ENCODE measurements around the gene STN1. TPM values are rescaled to one million over a fixed set of nuclear protein-coding genes. Genes with fewer than 3 reads are reported as not detected.

STN1 gene
- total RNA-seq, 1 experiment from 2014 or later, result 74.7 TPM

GRCh38 chr10:103861505-103861904, 56.5 kb downstream of the STN1 start:
- Histone ChIP-seq H4K20me1 (ENCODE audit: insufficient read depth) (no peaks in the 10 kb centered on the region), H3K4me2 (ENCODE audit: low read length) (no peak overlapping the region), H2AFZ (ENCODE audit: low read depth, low read length, poor library complexity, severe bottlenecking) (no peak overlapping the region), H3K4me1 (ENCODE audit: control insufficient read depth in 1 of 2, insufficient read depth in 2 of 2, low read length in 2 of 2) (peaks cover 0 to 5% of the 10 kb centered on the region in 2 experiments; a peak in 1 of 4 replicates), H3K9me3 (ENCODE audit: control insufficient read depth in 1 of 2, insufficient read depth in 1 of 2, low read depth in 1 of 2, low read length in 2 of 2) (peaks cover 11% of the 10 kb centered on the region in 2 experiments; a peak in 3 of 4 replicates), H3K27ac (ENCODE audit: low read depth, low read length) (no peak overlapping the region), H3K9me2 (ENCODE audit: insufficient read depth) (no peaks in the 10 kb centered on the region), H3K27me3 (ENCODE audit: insufficient read depth, low read length) (no peaks in the 10 kb centered on the region), H3K9ac (ENCODE audit: low read length) (no peak overlapping the region), H3K79me2 (ENCODE audit: insufficient read depth, low read length) (no peaks in the 10 kb centered on the region), H3K4me3 (replicated peaks in 1 of 2; ENCODE audit: low read depth in 1 of 2, low read length in 2 of 2) (no peak overlapping the region), H3K36me3 (ENCODE audit: control insufficient read depth in 1 of 2, insufficient read depth in 2 of 2, low read length in 2 of 2) (no peaks in the 10 kb centered on the region)
- POLR2A ChIA-PET, result no interaction called here
- BruUV-seq (replicated peaks), result no TSS peak
- CTCF ChIA-PET, result interaction anchor here (0.6 to 1.8 kb wide), 3 partner anchors 11 to 151 kb away, joined by 3 to 9 read pairs (median 3); no protein-coding TSS in a partner anchor
- ATAC-seq, result no peak
- intact Hi-C loops (cut with micrococcal nuclease), result no loop called here
- RAD21 ChIA-PET (ENCODE audit: low non-redundant PET in 1 of 2, low total read pairs in 2 of 2, uncharacterized antibody in 2 of 2, unreplicated experiment in 2 of 2), result interaction anchor here in 1 of 2 experiments (0.7 kb wide), 1 partner anchor 109 kb away, joined by 7 read pairs; no protein-coding TSS in a partner anchor
- no peak for DNase-seq (ENCODE audit: low read depth, low spot score)
- TF ChIP-seq CEBPB (IDR thresholded peaks at IDR 0.05; ENCODE audit: low read depth), result peak; percentile 46; the same call in 1 of the 2 replicates
- TF ChIP-seq POLR2A (IDR thresholded peaks at IDR 0.05; ENCODE audit: borderline replicate concordance, extremely low read depth, insufficient read depth, insufficient read length), result no peak
- no peak for TF ChIP-seq ZNF274 (IDR thresholded peaks at IDR 0.05; ENCODE audit: low read depth, low read length)
- TF ChIP-seq SIN3A (IDR thresholded peaks at IDR 0.05; ENCODE audit: low read depth), result no peak
- no peak for TF ChIP-seq RAD21 (IDR thresholded peaks at IDR 0.05; ENCODE audit: low read depth)
- TF ChIP-seq JUND (IDR thresholded peaks at IDR 0.05), result peak; percentile 32; the same call in 1 of the 2 replicates
- TF ChIP-seq ZFX (IDR thresholded peaks at IDR 0.05), result no peak
- TF ChIP-seq YY1 (IDR thresholded peaks at IDR 0.05; ENCODE audit: extremely low read depth, insufficient replicate concordance, low read depth, low read length), result no peak
- TF ChIP-seq, protein P1, sequence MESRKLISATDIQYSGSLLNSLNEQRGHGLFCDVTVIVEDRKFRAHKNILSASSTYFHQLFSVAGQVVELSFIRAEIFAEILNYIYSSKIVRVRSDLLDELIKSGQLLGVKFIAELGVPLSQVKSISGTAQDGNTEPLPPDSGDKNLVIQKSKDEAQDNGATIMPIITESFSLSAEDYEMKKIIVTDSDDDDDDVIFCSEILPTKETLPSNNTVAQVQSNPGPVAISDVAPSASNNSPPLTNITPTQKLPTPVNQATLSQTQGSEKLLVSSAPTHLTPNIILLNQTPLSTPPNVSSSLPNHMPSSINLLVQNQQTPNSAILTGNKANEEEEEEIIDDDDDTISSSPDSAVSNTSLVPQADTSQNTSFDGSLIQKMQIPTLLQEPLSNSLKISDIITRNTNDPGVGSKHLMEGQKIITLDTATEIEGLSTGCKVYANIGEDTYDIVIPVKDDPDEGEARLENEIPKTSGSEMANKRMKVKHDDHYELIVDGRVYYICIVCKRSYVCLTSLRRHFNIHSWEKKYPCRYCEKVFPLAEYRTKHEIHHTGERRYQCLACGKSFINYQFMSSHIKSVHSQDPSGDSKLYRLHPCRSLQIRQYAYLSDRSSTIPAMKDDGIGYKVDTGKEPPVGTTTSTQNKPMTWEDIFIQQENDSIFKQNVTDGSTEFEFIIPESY (IDR thresholded peaks at IDR 0.05; ENCODE audit: extremely low read depth, insufficient replicate concordance, low read length), result no peak
- no peak for TF ChIP-seq EZH2phosphoT487 (IDR thresholded peaks at IDR 0.05; ENCODE audit: borderline replicate concordance)
- peak; percentile 44 for TF ChIP-seq FOSL1 (IDR thresholded peaks at IDR 0.05; ENCODE audit: low read depth)
- no peak for TF ChIP-seq CTCF (IDR thresholded peaks at IDR 0.05 in 2 of 3, conservative IDR thresholded peaks at IDR 0.05 in 1 of 3; ENCODE audit: borderline replicate concordance in 1 of 3, insufficient read depth in 1 of 3, low read depth in 2 of 3, low read length in 2 of 3)
- TF ChIP-seq TCF7L2 (IDR thresholded peaks at IDR 0.05; ENCODE audit: borderline replicate concordance, extremely low read depth, insufficient read depth, insufficient read length), result no peak
- peak; percentile 18; the same call in 1 of the 2 replicates for TF ChIP-seq SP1 (IDR thresholded peaks at IDR 0.05; ENCODE audit: low read depth)
- TF ChIP-seq EZH2 (IDR thresholded peaks at IDR 0.05), result no peak
- no peak for TF ChIP-seq POLR2AphosphoS5 (IDR thresholded peaks at IDR 0.05; ENCODE audit: low read depth, low read length)
- TF ChIP-seq MAX (IDR thresholded peaks at IDR 0.05), result no peak
- TF ChIP-seq SRF (IDR thresholded peaks at IDR 0.05; ENCODE audit: low read depth), result no peak
- no peak for TF ChIP-seq EGR1 (IDR thresholded peaks at IDR 0.05; ENCODE audit: low read depth)
- no peak for TF ChIP-seq ELF1 (IDR thresholded peaks at IDR 0.05; ENCODE audit: borderline replicate concordance, low read depth)
- TF ChIP-seq ATF3 (IDR thresholded peaks at IDR 0.05), result no peak
- no peak for TF ChIP-seq CBX3 (IDR thresholded peaks at IDR 0.05; ENCODE audit: low read depth)
